Measurements from ENCODE around the gene CD22. TPM values are rescaled to one million over a fixed set of nuclear protein-coding genes. Genes with fewer than 3 reads are reported as not detected.

CD22 gene
- total and polyA plus RNA-seq, 10 of the 15 experiments (the other 5 are each of a cell fraction or from before 2014, with no cell fraction given) = 23.0 to 344 (median 181) TPM

DNA sequence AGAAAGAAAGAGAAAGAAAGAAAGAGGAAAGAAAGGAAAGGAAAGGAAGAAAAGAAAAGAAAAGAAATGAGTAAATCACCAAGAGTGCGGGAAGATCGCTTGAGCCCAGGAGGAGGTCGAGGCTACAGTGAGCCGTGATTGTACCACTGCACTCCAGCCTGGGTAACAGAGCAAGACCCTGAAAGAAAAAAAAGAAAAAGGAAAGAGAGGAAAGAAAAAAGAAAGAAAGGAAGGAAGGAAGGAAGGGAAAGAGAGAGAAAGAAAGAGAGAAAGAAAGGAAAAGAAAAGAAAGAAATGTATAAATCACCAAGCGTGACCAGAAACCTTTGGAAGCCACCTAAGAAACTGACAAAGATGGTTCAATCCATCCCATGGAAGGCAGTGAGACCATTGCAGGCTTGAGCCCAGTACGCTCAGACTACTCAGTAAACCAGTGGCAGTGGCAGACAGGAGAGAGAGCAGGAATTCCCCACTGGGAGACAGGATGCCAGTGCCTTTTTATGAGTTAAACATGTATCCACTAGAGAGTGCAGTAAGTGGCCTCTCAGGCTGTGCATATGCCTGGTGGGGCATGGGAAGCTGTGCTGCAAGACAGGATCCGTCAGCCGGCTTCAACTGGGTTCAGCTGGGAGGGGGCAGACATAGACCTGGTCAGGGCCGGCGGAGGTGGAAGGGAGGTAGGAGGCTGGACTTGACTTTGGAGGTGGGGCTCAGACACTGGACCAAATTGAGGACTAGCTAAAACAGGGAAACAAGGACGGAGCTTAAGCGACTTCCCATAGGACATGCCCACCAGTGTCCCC is 46.7 kb downstream of the CD22 start (continued):
- TF ChIP-seq MYC (IDR thresholded peaks at IDR 0.05; ENCODE audit: insufficient read depth, insufficient read length, insufficient replicate concordance, low read length, severe bottlenecking) (no peak), MTA2 (IDR thresholded peaks at IDR 0.05; ENCODE audit: low read depth) (peak; percentile 10; the same call in 1 of the 2 replicates), SMAD5 (IDR thresholded peaks at IDR 0.05; ENCODE audit: low read depth) (no peak)

DNA sequence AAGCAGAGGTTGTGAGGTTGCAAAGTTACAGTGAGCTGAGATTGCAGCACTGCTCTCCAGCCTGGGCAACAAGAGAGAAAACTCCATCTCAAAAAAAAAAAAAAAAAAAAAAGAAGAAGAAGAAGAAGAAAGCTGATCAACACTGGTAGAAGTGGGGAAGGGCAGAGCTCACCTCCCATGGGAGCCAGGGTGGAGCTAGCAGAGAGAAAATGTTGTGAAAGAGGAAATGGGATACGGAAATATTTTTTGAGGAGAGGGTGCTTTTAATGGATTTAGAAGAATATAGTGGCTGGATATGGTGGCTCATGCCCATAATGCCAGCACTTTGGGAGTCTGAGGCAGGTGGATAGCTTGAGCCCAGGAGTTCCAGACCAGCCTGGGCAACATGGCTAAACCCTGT is 48.7 kb downstream of the CD22 start:
- peak overlapping the region; percentile 15; the same call in 1 of the 2 replicates for H3K4me2 ChIP-seq (ENCODE audit: control insufficient read depth, insufficient read depth)
- no TSS peak for BruUV-seq (replicated peaks)
- H3K4me1 ChIP-seq (ENCODE audit: control insufficient read depth, insufficient read depth, low read length) = peaks cover 34% of the 10 kb centered on the region
- no peaks in the 10 kb centered on the region for H3K27me3 ChIP-seq (replicated peaks in 1 of 2; ENCODE audit: control insufficient read depth in 2 of 2, insufficient read depth in 2 of 2, low read length in 1 of 2)
- in situ Hi-C loops (cut with MboI) = no loop called here
- ChIA-PET SMC1A (ENCODE audit: uncharacterized antibody, unreplicated experiment) (interaction anchor here (0.8 to 5.4 kb wide), 17 partner anchors 8 to 336 kb away, joined by 3 to 110 read pairs (median 6); partner anchors contain the start of gene FFAR3), POLR2A (interaction anchor here (0.6 to 4.1 kb wide), 17 partner anchors 10 to 89 kb away, joined by 3 to 52 read pairs (median 5); no protein-coding TSS in a partner anchor), CTCF (interaction anchor here (0.6 to 4.0 kb wide), 13 partner anchors 16 to 117 kb away, joined by 3 to 22 read pairs (median 4); no protein-coding TSS in a partner anchor), RAD21 (ENCODE audit: unreplicated experiment) (interaction anchor here (0.7 to 5.8 kb wide), 18 partner anchors 13 to 271 kb away, joined by 3 to 90 read pairs (median 4); partner anchors contain the start of genes COX6B1 and FFAR1)
- 8% methylated on average over 1 of the region's 1 CpG for WGBS (ENCODE audit: insufficient coverage, insufficient replicate concordance, low lambda C conversion rate, missing lambda C conversion rate)
- FAIRE-seq = no peak
- no peak for DNase-seq (ENCODE audit: low read depth, low spot score)
- intact Hi-C loops (cut with micrococcal nuclease; ENCODE audit: unreplicated experiment) = loop anchor here (1.0 to 5.0 kb wide), 2 partner anchors 24 to 40 kb away; no protein-coding TSS in a partner anchor
- H3K9me3 ChIP-seq (replicated peaks; ENCODE audit: control insufficient read depth, insufficient read depth, low read length) = peaks cover 2% of the 10 kb centered on the region; the same call in 2 of the 3 replicates
- no peak overlapping the region for H2AFZ ChIP-seq (ENCODE audit: control insufficient read depth, low read depth, low read length)
- no peak for ATAC-seq
- no peaks in the 10 kb centered on the region for H3K36me3 ChIP-seq (ENCODE audit: control insufficient read depth in 2 of 2, insufficient read depth in 2 of 2, low read length in 1 of 2)
- H3K9ac ChIP-seq (ENCODE audit: control insufficient read depth, insufficient read depth, low read length) = no peak overlapping the region
- no peak overlapping the region for H3K4me3 ChIP-seq
- H4K20me1 ChIP-seq (ENCODE audit: control insufficient read depth, insufficient read depth) = no peaks in the 10 kb centered on the region
- peak overlapping the region; percentile 66 for H3K27ac ChIP-seq (ENCODE audit: control insufficient read depth, insufficient read depth)
- H3K79me2 ChIP-seq (ENCODE audit: control insufficient read depth, insufficient read depth, low read length) = no peaks in the 10 kb centered on the region
- no peak for TF ChIP-seq CHD2 (IDR thresholded peaks at IDR 0.05; ENCODE audit: borderline replicate concordance, low read depth, low read length)
- no peak for TF ChIP-seq EP300 (IDR thresholded peaks at IDR 0.05; ENCODE audit: borderline replicate concordance in 1 of 2, control insufficient read depth in 1 of 2, low read depth in 2 of 2, low read length in 2 of 2)
- TF ChIP-seq HDAC6 (IDR thresholded peaks at IDR 0.05; ENCODE audit: unreplicated experiment) = no peak
- no peak for TF ChIP-seq SIN3A (IDR thresholded peaks at IDR 0.05; ENCODE audit: low read depth, low read length)
- TF ChIP-seq HDGF (IDR thresholded peaks at IDR 0.05) = 0 out of 2 replicates have a peak, but pooled peaks have one; percentile 4
- TF ChIP-seq IKZF2 (IDR thresholded peaks at IDR 0.05) = no peak
- TF ChIP-seq GABPA (IDR thresholded peaks at IDR 0.05; ENCODE audit: low read depth) = no peak
- TF ChIP-seq KDM1A (IDR thresholded peaks at IDR 0.05; ENCODE audit: borderline replicate concordance) = no peak
- no peak for TF ChIP-seq MXI1 (IDR thresholded peaks at IDR 0.05; ENCODE audit: low read depth, low read length)
- TF ChIP-seq, protein P1, sequence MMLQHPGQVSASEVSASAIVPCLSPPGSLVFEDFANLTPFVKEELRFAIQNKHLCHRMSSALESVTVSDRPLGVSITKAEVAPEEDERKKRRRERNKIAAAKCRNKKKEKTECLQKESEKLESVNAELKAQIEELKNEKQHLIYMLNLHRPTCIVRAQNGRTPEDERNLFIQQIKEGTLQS (IDR thresholded peaks at IDR 0.05; ENCODE audit: borderline replicate concordance, extremely low read depth, low read depth, low read length) = no peak
- peak; percentile 53; the same call in 1 of the 2 replicates for TF ChIP-seq SPI1 (IDR thresholded peaks at IDR 0.05; ENCODE audit: borderline replicate concordance, insufficient read depth, low read depth, low read length)
- no peak for TF ChIP-seq NFYA (IDR thresholded peaks at IDR 0.05; ENCODE audit: borderline replicate concordance, low read depth, low read length)
- TF ChIP-seq NR2C2 (IDR thresholded peaks at IDR 0.05; ENCODE audit: borderline replicate concordance, control insufficient read depth, insufficient read length, low read depth) = no peak
- no peak for TF ChIP-seq FOS (IDR thresholded peaks at IDR 0.05; ENCODE audit: borderline replicate concordance, extremely low read depth, insufficient read length)
- no peak for TF ChIP-seq MEF2B (IDR thresholded peaks at IDR 0.05; ENCODE audit: partially characterized antibody, poor library complexity, severe bottlenecking)
- no peak for TF ChIP-seq RCOR1 (conservative IDR thresholded peaks at IDR 0.05; ENCODE audit: low read depth, low read length)
- TF ChIP-seq, protein P2, sequence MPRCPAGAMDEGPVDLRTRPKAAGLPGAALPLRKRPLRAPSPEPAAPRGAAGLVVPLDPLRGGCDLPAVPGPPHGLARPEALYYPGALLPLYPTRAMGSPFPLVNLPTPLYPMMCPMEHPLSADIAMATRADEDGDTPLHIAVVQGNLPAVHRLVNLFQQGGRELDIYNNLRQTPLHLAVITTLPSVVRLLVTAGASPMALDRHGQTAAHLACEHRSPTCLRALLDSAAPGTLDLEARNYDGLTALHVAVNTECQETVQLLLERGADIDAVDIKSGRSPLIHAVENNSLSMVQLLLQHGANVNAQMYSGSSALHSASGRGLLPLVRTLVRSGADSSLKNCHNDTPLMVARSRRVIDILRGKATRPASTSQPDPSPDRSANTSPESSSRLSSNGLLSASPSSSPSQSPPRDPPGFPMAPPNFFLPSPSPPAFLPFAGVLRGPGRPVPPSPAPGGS (IDR thresholded peaks at IDR 0.05; ENCODE audit: borderline replicate concordance, insufficient read depth, low read depth, low read length, poor library complexity, severe bottlenecking) = no peak
